K562 (cell line): ENCODE results near the gene RNASE13. TPM values are rescaled to one million over a fixed set of nuclear protein-coding genes. Genes with fewer than 3 reads are reported as not detected.

ENCODE experiments used
- ARID3A ChIP-seq: IDR thresholded peaks from 2 replicates; pipeline ENCODE4 v1.6.1; 2012; ENCODE audit warnings: low read depth, low read length, improper control_type of control experiment, borderline replicate concordance
- BRCA1 ChIP-seq, 2 experiments: fragments of 450-650 bp in 1 of 2; sonication (generic) in 1 of 2; formaldehyde crosslinking in 1 of 2; IDR thresholded peaks; 2 replicates each; pipeline versions ENCODE4 v1.5.0 to v1.6.1; 2017 to 2020; ENCODE audit warnings: mild to moderate bottlenecking in 1 of 2, missing genetic modification reagents in 1 of 2
- CBX1 ChIP-seq: sonication (generic); IDR thresholded peaks from 2 replicates; pipeline ENCODE4 v1.6.1; 2016; ENCODE audit warnings: antibody characterized with exemption, low read depth, mild to moderate bottlenecking
- CHCHD3 ChIP-seq: fragments of 250-450 bp; sonication (Bioruptor Pico); IDR thresholded peaks from 2 replicates; pipeline ENCODE4 v2.1.2; 2022; ENCODE audit warnings: mild to moderate bottlenecking
- CTBP1 ChIP-seq: fragments of 450-650 bp; IDR thresholded peaks from 2 replicates; pipeline ENCODE4 v1.6.1; 2016; ENCODE audit warnings: borderline replicate concordance
- DEAF1 ChIP-seq: fragments of 450-650 bp; formaldehyde crosslinking; IDR thresholded peaks from 2 replicates; pipeline ENCODE4 v1.4.0; 2020; ENCODE audit warnings: mild to moderate bottlenecking, moderate library complexity
- GTF2A2 ChIP-seq: IDR thresholded peaks from 2 replicates; pipeline ENCODE4 v1.6.1; 2016; ENCODE audit warnings: mild to moderate bottlenecking, missing genetic modification characterization, missing compliant biosample characterization
- HSF4 ChIP-seq: fragments of 250-450 bp; sonication (Bioruptor Pico); IDR thresholded peaks from 2 replicates; pipeline ENCODE4 v2.1.2; 2022; ENCODE audit warnings: mild to moderate bottlenecking, moderate library complexity, borderline replicate concordance
- KAT7 ChIP-seq: sonication (generic); formaldehyde crosslinking; IDR thresholded peaks from 2 replicates; pipeline ENCODE4 v1.8.0; 2022; ENCODE audit warnings: missing genetic modification reagents, mild to moderate bottlenecking, borderline replicate concordance
- MBD1 ChIP-seq: fragments of 250-450 bp; sonication (Bioruptor Pico); IDR thresholded peaks from 2 replicates; pipeline ENCODE4 v1.8.0; 2022; ENCODE audit warnings: inconsistent platforms
- MCM3 ChIP-seq: fragments of 450-650 bp; IDR thresholded peaks from 2 replicates; pipeline ENCODE4 v1.6.1; 2016
- MCM7 ChIP-seq, 2 experiments: fragments of 450-650 bp; IDR thresholded peaks; 2 replicates each; pipeline ENCODE4 v1.6.1; 2016 to 2018
- NRF1 ChIP-seq, 2 experiments: fragments of 450-650 bp; IDR thresholded peaks in 1 of 2; conservative IDR thresholded peaks in 1 of 2; 2 replicates each; pipeline ENCODE4 v1.6.1; 2014; ENCODE audit warnings: mild to moderate bottlenecking in 2 of 2
- PKNOX1 ChIP-seq: fragments of 450-650 bp; IDR thresholded peaks from 2 replicates; pipeline ENCODE4 v1.6.1; 2016
- RBM14 ChIP-seq: fragments of 200-400 bp; formaldehyde crosslinking; IDR thresholded peaks from 2 replicates; pipeline ENCODE4 v1.6.1; 2018; ENCODE audit warnings: low read depth, mild to moderate bottlenecking, low read length, moderate library complexity, borderline replicate concordance; ENCODE audit not compliant: insufficient read depth
- RNF219 ChIP-seq: fragments of 250-450 bp; sonication (Bioruptor Pico); IDR thresholded peaks from 2 replicates; pipeline ENCODE4 v1.5.0; 2022; ENCODE audit warnings: mild to moderate bottlenecking
- TSHZ1 ChIP-seq: fragments of 250-450 bp; sonication (Bioruptor Pico); IDR thresholded peaks from 2 replicates; pipeline ENCODE4 v1.4.0; 2020; ENCODE audit warnings: mild to moderate bottlenecking, moderate library complexity
- polyA plus RNA-seq, 8 experiments: library from polyadenylated mRNA; depleted of rRNA in 4 of 8; stranded (reverse) in 5 of 8; unstranded in 3 of 8; fragments of >200 nt; fragmentation: Nextera tagmentation in 2 of 8; fragmentation: Illumina TruSeq in 1 of 8; extraction: Ambion mirVana in 2 of 8; extraction: Trizol in 1 of 8; gene quantifications; 2 replicates each; pipeline versions ENCODE4 v1.2.1 to v1.2.3, GENCODE V29; 2011 to 2014; ENCODE audit warnings: inconsistent platforms in 1 of 8, missing spikeins in 1 of 8
- total RNA-seq, 7 experiments: library from RNA; depleted of rRNA in 6 of 7; stranded (reverse); fragments of >200 nt in 6 of 7; fragmentation: Illumina TruSeq in 2 of 7; extraction: Trizol in 2 of 7; gene quantifications; 2 replicates each; pipeline versions ENCODE4 v1.2.1 to v1.2.3, GENCODE V29; 2011 to 2021; ENCODE audit warnings: low replicate concordance in 1 of 7

Gene RNASE13
- total and polyA plus RNA-seq, 9 of the 15 experiments (the other 6 are each of a cell fraction or from before 2014, with no cell fraction given): not detected

- no peak for TF ChIP-seq ARID3A
- TF ChIP-seq KAT7 (CRISPR knock-in tag): no peak
- peak; percentile 55 to 66; a peak in 3 of 4 replicates for TF ChIP-seq NRF1 (conservative IDR thresholded peaks at IDR 0.05 in 1 of 2, IDR thresholded peaks at IDR 0.05 in 1 of 2)
- no peak for TF ChIP-seq MCM7 (IDR thresholded peaks at IDR 0.05)
- no peak for TF ChIP-seq DEAF1 (CRISPR knock-in tag)
- no peak for TF ChIP-seq BRCA1 (IDR thresholded peaks at IDR 0.05)
- no peak for TF ChIP-seq BRCA1 (CRISPR knock-in tag; IDR thresholded peaks at IDR 0.05)
- no peak for TF ChIP-seq RBM14
- TF ChIP-seq MBD1 (CRISPR knock-in tag): no peak
- TF ChIP-seq HSF4 (CRISPR knock-in tag): no peak
- peak; percentile 44; the same call in 1 of the 2 replicates for TF ChIP-seq CTBP1
- no peak for TF ChIP-seq GTF2A2 (tag)
- no peak for TF ChIP-seq CHCHD3 (CRISPR knock-in tag)
- TF ChIP-seq PKNOX1: 0 out of 2 replicates have a peak, but pooled peaks have one; percentile 15
- TF ChIP-seq RNF219: no peak
- TF ChIP-seq MCM3: no peak
- TF ChIP-seq TSHZ1 (CRISPR knock-in tag): no peak
- TF ChIP-seq CBX1: no peak
Measured at GRCh38 chr14:21026988-21027315, 7.7 kb downstream of the RNASE13 start (continued).
